ENCODE results near the gene BIRC6.

DNA sequence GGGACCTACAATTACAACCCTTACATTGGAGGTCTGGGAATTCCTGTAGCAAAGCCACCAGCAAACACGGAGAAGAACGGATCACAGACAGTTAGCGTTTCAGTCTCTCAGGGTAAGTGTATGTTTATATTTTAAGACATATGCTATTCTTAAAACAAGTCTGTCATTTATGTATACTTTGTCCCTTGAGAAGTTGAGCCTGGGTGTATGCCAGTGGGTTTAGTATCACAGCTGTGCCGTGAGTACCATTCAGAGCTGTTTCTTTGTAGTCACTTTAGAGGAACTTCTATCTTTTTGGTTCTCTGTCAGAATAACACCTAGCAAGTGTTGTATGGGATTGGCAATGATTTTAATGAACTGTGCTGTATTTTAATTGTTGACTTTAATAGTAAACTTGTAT, 125.6 kb downstream of the BIRC6 start:
- TF ChIP-seq CTCF (conservative IDR thresholded peaks at IDR 0.05; ENCODE audit: low read depth, low read length) (no peak), USF2 (IDR thresholded peaks at IDR 0.05; ENCODE audit: low read depth, low read length) (no peak), POLR2A (IDR thresholded peaks at IDR 0.05; ENCODE audit: low read depth, low read length) (no peak)
